Suppressor macrophage (primary cell): ENCODE data around the gene AQP1.
A peak's percentile ranks its signal among the peaks of the same experiment; 100 is the strongest.

Experiments
- DNase-seq, 4 experiments: peaks; one replicate each; pipeline ENCODE4 v3.0.0-alpha.2; 2020 to 2022

The AQP1 gene

GRCh38 chr7:30938435-30939316, 27.0 kb downstream of the AQP1 start:
- DNase-seq = peak; percentile 62 to 76 (median 70)

GRCh38 chr7:30941582-30942323, 30.1 kb downstream of the AQP1 start:
- DNase-seq = no peak

GRCh38 chr7:30950197-30950596, 38.5 kb downstream of the AQP1 start:
- no peak for DNase-seq

- DNase-seq = no peak
Observed at GRCh38 chr7:30954914-30955313, 43.3 kb downstream of the AQP1 start.

GRCh38 chr7:30956704-30957103, 45.1 kb downstream of the AQP1 start:
- no peak for DNase-seq

- DNase-seq = no peak
Observed at GRCh38 chr7:30963842-30964241, 52.2 kb downstream of the AQP1 start, which contains the start of gene GHRHR. Gene GHRHR, plus strand, starts transcription at chr7:30963953. Its CDS starts 116 bp downstream, at chr7:30964069.

- DNase-seq = no peak
Observed at GRCh38 chr7:30965372-30965771, 53.7 kb downstream of the AQP1 start.

GRCh38 chr7:30965883-30966282, 54.2 kb downstream of the AQP1 start:
- DNase-seq = no peak

- DNase-seq = no peak
Observed at GRCh38 chr7:30968294-30968693, 56.6 kb downstream of the AQP1 start.

- DNase-seq = no peak
Observed at GRCh38 chr7:30968747-30969603, 57.3 kb downstream of the AQP1 start.

GRCh38 chr7:30969604-30969970, 57.9 kb downstream of the AQP1 start:
- DNase-seq = no peak

GRCh38 chr7:30970074-30970473, 58.4 kb downstream of the AQP1 start:
- no peak for DNase-seq

- no peak for DNase-seq
Observed at GRCh38 chr7:30970594-30971094, 59.0 kb downstream of the AQP1 start.

GRCh38 chr7:30971440-30971839, 59.8 kb downstream of the AQP1 start:
- DNase-seq = no peak

GRCh38 chr7:30971840-30972563, 60.3 kb downstream of the AQP1 start:
- DNase-seq = no peak

GRCh38 chr7:30973292-30973691, 61.6 kb downstream of the AQP1 start:
- DNase-seq = no peak

GRCh38 chr7:30973791-30974604, 62.3 kb downstream of the AQP1 start:
- DNase-seq = no peak

GRCh38 chr7:30974605-30975255, 63.1 kb downstream of the AQP1 start:
- DNase-seq = peak; percentile 53 to 72 (median 58)
